ENCODE data around the gene OIT3.
"Not testable (repeated sequence)": the region's sequence is repeated elsewhere in the genome, so short reads cannot be mapped to it uniquely, and the experiment has no call there.

The OIT3 gene

GRCh38 chr10:72910705-72911104, 17.2 kb downstream of the OIT3 start:
- no peak for DNase-seq (ENCODE audit: low read depth, low spot score)
- H3K4me3 ChIP-seq (ENCODE audit: low read depth, low read length): no peak overlapping the region
- TF ChIP-seq CTCF (IDR thresholded peaks at IDR 0.05; ENCODE audit: low read depth, low read length): no peak
- in situ Hi-C loops (cut with HindIII; ENCODE audit: low sequenced_read_pairs): no loop called here

DNA sequence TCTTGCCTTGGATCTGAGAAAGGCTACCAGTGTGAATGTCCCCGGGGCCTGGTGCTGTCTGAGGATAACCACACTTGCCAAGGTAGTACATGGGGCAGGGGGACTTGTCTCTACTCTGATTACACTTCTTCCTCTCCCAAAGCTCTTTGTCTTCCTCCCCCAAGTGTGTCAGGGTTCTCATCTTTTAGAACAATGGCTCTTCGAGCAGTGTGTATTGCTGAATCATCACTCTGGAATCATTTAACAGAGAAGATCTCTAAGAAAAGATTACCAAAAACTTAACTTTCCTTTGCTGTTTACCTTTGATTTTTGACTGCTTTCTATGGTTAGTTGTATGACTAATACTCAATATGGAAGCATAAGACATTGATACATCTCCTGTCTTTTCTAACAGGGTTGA, 18.2 kb downstream of the OIT3 start:
- no peak for DNase-seq (ENCODE audit: low read depth, low spot score)
- in situ Hi-C loops (cut with HindIII; ENCODE audit: low sequenced_read_pairs): no loop called here
- TF ChIP-seq CTCF (IDR thresholded peaks at IDR 0.05; ENCODE audit: low read depth, low read length): no peak
- no peak overlapping the region for H3K4me3 ChIP-seq (ENCODE audit: low read depth, low read length)

- no peak for DNase-seq (ENCODE audit: low read depth, low spot score)
- no peak for TF ChIP-seq CTCF (IDR thresholded peaks at IDR 0.05; ENCODE audit: low read depth, low read length)
- in situ Hi-C loops (cut with HindIII; ENCODE audit: low sequenced_read_pairs): no loop called here
- H3K4me3 ChIP-seq (ENCODE audit: low read depth, low read length): no peak overlapping the region
Observed at GRCh38 chr10:72912736-72913135, 19.2 kb downstream of the OIT3 start.

DNA sequence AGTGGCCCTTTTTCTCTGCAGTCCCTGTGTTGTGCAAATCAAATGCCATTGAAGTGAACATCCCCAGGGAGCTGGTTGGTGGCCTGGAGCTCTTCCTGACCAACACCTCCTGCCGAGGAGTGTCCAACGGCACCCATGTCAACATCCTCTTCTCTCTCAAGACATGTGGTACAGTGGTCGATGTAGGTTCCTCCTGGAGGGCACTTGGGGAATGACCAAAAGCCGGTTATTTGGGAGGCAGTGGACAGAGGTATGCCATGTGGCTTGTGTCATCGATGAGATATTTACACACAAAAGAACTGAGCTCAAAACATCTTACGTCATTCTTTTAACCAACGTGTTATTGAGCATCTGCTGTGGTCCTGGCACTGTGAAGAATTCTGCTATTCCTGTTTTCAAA, 19.7 kb downstream of the OIT3 start:
- DNase-seq (ENCODE audit: low read depth, low spot score): no peak
- H3K4me3 ChIP-seq (ENCODE audit: low read depth, low read length): no peak overlapping the region
- TF ChIP-seq CTCF (IDR thresholded peaks at IDR 0.05; ENCODE audit: low read depth, low read length): no peak
- in situ Hi-C loops (cut with HindIII; ENCODE audit: low sequenced_read_pairs): no loop called here

GRCh38 chr10:72917201-72917600, 23.7 kb downstream of the OIT3 start:
- DNase-seq (ENCODE audit: low read depth, low spot score); in situ Hi-C loops (cut with HindIII; ENCODE audit: low sequenced_read_pairs); H3K4me3 ChIP-seq (ENCODE audit: low read depth, low read length): not testable (repeated sequence)

- H3K4me3 ChIP-seq (ENCODE audit: low read depth, low read length); in situ Hi-C loops (cut with HindIII; ENCODE audit: low sequenced_read_pairs); DNase-seq (ENCODE audit: low read depth, low spot score): not testable (repeated sequence)
Observed at GRCh38 chr10:72917803-72918332, 24.3 kb downstream of the OIT3 start.

DNA sequence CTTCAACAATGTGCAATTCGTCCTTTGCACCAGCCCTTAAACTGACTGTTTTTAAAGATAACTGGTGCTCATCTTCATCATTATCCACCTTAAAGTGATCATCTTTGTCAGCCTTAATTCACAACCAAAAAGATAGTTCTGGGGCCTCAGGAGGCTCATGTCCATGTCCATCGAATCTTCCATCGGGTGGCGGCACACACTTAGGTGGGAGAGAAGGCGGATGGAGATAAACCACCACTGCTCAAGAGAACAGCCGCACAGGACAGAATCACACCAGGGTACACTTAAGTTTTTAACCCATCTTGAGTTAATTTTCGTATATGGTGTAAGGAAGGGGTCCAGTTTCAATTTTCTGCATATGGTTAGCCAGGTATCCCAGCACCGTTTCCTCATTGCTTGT, 24.8 kb downstream of the OIT3 start:
- DNase-seq (ENCODE audit: low read depth, low spot score): no peak
- in situ Hi-C loops (cut with HindIII; ENCODE audit: low sequenced_read_pairs): no loop called here
- no peak overlapping the region for H3K4me3 ChIP-seq (ENCODE audit: low read depth, low read length)
- no peak for TF ChIP-seq CTCF (IDR thresholded peaks at IDR 0.05; ENCODE audit: low read depth, low read length)

DNA sequence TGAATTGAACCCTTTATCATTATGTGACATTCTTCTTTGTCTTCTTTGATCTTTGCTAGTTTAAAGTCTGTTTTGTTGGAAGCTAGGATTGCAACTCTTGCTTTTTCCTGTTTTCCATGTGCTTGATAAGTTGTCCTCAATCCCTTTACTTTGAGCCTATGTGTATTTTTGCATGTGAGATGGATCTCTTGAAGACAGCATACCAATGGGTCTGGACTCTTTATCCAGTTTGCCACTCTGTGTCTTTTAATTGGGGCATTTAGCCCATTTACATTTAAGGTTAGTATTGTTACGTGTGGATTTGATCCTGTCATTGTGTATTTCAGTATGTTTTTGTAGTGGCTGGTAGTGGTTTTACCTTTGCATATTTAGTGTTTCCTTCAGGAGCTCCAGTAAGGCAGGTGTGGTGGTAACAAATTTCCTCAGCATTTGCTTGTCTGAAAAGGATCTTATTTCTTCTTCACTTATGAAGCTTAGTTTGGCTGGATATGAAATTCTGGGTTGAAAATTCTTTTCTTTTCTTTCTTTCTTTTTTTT, 27.7 kb downstream of the OIT3 start:
- DNase-seq (ENCODE audit: low read depth, low spot score); in situ Hi-C loops (cut with HindIII; ENCODE audit: low sequenced_read_pairs); H3K4me3 ChIP-seq (ENCODE audit: low read depth, low read length): not testable (repeated sequence)

Data from astrocyte of the spinal cord (primary cell).